PC-9 (cell line): Measurements from ENCODE around the gene BSPRY.

Experiments used
- CTCF ChIP-seq: fragments of 200-600 bp; sonication (generic); conservative IDR thresholded peaks from 2 replicates; pipeline ENCODE4 v1.6.1; 2017; ENCODE audit warnings: mixed run types, antibody characterized with exemption, mild to moderate bottlenecking, moderate library complexity
- EZH2 ChIP-seq: fragments of 200-600 bp; sonication (generic); IDR thresholded peaks from 2 replicates; pipeline ENCODE4 v1.8.0; 2017; ENCODE audit warnings: antibody characterized with exemption, low read depth

- no peak for TF ChIP-seq EZH2
- TF ChIP-seq CTCF, result no peak
Observed at GRCh38 chr9:113343732-113344231, 5.6 kb upstream of the BSPRY start.
